HG03442 (cell line): Measurements from ENCODE around the gene CGNL1.

ENCODE experiments used
- ATAC-seq: cut with Tn5 transposase; IDR thresholded peaks from one replicate; pipeline ENCODE4 v1.9.1; 2021; ENCODE audit warnings: mild to moderate bottlenecking, moderate library complexity; ENCODE audit not compliant: unreplicated experiment

Gene CGNL1

DNA sequence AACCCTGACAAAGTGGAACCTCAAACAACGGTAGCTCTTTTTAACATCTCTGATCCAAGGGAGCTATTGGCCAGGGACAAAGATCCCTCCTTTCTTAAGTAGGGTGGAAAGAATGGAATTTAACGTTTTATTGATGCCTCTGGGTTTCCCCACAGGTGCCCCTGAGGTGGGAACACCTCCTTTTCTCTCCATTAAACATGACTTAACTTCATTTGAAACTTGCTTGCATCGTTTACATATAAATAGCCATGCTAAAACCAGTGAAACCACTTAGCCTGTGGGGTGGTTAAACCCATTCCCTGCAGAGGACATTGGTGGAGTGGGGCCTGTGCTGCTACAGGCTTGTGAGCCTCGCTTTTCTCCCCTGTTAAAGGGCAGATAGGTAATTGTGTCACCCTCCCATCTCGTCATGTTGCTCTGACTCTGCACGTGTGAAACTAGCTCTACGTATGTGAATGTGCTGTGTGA is 9.7 kb downstream of the CGNL1 start:
- no peak for ATAC-seq

DNA sequence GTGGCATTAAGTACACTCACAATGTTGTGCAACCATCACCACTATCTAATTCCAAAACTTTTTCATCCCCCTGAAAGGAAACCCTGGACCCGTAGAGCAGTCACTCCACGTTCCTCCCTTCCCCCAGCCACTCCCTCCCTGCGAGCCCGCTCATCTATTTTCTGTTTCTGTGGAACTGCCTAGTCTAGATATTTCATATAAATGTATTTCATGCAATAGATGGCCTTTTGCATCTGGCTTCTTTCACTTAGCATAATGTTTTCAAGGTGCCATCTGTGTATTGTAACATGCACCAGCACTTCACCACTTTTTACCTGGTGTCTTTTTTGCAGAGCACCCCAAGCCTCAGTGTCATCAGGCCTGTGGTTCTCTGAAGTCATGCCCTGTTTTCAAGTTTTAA is 10.7 kb downstream of the CGNL1 start:
- ATAC-seq: no peak

DNA sequence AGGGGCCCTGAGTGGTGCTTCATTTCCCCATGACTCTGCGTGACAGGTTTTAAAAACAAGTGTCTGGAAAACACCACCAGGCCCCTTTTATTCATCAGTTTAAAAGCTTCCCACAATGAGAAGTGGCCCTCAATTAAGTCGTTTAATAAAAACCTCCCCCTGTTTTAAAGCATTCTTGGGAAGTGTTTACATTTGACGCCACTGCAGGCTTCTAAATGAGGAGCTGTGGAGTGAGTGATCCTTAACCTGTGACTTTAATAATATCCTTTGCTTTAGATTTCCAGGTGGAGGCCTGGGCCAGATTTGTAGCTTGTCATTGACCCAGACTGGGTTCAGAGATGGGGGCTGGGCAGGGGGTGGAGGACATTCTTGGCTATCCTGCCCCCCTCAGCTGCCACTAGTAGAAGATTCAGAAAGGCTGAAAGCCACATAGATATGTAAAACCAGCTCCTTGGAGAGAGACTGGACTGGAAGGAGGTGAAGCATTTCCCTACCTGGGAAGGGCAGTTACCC is 11.3 kb downstream of the CGNL1 start:
- ATAC-seq: no peak

DNA sequence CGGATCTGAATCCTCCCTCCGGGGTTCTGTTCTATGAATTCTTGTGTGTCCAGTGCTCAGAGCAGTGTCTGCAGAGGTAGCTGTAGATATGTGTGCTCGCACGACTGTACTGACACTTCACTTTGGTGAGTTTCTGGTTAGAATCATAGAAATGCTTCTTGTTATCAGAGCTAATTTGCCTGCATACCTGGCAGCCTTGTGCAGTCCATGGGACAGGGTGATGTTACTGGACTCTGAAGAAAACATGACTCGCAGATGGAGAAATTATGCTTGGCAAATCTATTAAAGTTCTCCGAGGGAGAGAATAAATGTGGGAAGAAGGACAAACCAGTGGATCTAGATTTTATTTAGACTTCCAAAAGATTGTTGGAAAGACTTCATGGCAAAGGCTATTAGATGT is 12.2 kb downstream of the CGNL1 start:
- ATAC-seq: no peak

DNA sequence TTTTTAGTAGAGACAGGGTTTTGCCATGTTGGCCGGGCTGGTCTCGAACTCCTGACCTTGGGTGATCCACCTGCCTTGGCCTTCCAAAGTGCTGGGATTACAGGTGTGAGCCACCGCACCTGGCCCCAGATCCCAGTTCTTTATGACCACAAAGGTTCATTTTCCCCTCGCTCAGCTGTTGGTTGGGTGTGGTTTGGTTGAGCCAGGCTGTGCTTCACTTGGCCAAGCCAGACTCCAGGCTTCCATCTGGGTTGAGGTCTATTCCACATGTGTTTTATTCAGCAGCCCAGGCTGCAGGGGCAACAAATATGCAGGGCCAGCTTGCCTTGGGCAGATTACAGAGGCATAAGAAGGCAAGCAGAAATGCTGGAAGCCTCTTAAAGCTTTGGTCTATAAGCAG is 13.7 kb downstream of the CGNL1 start:
- no peak for ATAC-seq

DNA sequence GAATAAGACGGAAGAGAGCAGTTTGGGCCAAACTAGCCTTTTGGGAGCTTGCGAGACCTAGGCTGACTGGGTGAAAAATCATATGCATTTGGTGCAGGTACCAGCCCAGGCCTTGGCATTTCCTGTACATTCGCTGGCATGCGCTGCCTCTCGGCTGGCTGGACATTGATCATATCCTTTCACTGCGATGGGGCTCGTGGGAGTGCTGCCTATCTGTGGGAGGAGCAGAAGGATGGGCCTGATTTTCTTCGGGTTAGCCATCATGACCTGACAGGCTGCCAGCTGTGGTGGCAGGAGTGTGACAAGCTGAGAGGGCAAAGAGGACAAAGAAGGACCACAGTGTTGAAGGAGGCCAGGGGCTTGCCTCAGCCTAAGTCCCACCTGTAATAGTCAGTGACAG is 14.3 kb downstream of the CGNL1 start:
- ATAC-seq: no peak

DNA sequence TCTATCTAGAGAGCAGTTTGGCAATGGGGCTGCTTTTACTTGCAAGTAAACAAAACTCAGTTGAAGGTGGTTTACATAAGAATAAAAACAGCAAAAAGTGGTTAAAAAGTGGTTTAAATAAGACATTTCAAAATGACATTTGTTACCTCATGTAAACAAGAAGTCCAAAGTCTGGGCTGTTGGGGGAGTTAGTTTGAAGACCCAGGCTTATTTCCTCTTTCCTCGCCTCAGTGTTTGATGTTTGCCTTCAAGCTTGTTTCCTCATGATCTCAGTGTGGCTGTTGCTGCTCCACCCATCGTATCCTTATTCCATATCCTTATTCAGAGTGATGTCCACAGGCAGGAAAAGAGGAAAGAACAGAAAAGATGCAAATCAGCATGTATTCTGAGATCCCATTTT is 15.2 kb downstream of the CGNL1 start:
- no peak for ATAC-seq

DNA sequence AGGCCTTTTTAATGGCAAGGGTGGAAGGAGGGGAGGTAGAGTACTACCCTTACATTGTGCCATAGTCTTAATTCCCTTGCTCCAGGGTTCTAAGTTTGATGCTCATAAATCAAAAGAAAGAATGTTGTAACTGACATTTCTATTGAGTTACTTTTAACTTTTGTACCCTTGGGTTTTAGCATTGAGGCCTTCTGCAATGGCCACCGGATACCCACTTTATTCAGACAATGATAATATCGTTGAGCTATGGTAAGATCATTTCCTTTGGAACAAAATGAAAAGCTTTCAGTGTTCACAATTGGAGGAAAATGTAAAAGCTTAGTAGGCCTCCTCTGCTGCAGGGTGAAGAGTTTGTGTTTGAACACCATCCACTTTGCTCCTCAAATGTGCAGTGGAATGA is 16.8 kb downstream of the CGNL1 start:
- ATAC-seq: no peak

DNA sequence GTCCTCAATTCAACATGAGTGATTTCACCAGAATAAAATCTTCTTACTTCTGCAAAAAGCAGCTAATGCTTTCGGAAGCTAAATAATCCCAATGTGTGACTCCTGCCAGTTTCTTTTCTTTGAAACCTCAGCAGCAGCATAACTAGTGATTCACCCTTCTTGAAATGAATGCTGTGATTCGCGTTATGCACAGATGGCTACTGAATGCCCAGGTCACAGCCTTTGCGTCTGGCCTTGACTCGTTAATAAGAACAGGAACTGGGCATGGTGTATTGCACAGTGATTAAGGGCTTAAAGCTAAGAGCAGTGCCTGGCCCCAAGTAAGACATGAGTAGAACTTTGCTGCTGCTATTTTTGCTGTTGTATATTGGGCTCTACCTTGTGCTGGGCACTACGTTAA is 19.0 kb downstream of the CGNL1 start:
- no peak for ATAC-seq

DNA sequence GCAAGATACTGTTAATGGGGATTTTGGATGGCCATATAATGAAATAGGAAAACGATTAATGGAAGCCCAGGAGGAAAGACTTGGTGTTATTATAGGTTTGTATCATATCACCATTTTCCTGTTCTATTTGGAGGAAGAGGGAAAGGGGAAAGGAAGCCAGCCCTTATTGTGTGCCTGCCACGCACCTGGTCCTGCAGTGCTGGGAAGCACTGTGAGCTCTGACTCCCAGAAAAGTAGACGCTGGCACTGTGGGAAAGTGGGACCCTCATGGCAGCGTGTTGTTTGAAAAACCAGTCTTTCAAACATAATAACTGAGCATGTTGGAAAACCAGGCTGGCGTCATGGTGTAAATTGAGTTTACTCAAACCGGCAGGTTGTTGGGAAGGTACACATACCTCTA is 22.0 kb downstream of the CGNL1 start:
- ATAC-seq: no peak

DNA sequence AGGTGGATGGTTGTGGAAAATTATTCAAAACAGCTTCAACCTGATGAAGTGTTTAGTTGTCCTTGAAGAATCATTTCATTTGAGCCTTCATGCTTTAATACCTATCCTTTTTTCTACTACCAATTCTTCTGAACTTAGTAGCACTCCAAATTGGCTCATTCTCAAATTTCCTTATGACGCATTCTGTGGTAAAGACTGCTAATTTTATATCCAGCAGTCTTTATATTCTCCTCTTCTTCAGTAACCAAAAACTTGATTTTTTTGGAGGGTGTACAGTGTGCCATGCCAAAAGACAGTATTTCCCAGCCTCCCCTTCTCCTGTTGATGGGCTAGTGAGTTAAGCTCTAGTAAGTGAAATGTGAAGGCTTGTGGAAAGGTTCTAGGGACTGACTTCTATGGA is 25.2 kb downstream of the CGNL1 start:
- no peak for ATAC-seq

DNA sequence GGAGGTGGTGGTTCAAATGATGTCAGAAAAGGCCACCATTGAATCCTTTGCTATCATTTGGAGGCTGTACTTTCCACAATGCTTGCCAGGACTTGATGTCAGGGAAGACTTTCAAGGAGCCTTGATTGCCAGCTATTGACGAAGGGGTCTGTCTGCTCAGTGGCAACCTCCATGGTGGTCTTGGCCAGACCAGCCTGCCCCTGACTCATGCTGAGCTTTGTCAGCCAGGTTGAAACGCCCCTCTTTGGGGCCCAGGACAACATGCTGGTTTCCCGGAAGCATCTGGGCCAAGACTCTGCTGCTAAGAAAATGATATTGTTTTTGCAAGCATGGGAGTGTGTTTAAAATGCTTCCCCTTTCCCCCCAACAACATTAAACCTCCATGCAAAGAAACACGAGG is 26.7 kb downstream of the CGNL1 start:
- ATAC-seq: no peak

DNA sequence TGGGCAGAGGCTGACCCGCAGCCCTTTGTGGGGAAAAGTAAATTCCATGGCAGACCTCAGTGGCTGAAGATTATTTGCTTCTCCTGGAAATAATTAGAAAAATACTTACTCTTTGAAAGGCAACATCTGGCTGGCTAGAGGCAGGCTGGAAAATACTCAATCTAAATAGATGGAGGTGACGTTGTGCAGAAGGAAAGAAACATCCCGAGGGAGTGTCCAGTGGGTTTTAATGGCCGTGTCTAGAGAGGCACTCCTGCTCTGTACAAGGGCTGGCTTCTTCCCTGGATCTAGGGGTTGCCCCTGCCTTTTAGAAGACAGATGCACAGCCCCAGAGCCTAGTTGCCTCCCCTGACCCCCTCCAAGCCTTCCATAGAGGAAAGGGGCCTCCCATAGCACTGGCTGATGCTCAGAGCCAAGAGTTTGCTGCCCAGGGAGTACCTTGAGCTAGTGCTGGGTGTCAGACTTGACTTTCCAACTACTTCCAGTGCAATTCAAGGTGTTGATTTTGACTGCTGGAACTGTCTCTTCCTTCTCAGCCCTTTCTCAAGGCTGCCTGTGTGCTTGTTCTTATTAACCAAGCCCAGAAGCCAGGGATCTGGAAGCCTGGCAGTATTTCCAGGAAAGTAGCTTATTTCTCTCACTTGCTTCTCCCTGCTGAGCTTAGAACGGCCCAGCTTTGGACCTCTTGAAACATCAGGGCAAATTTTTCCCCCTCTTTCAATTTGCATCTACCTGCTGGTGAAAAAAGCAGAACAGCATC is 27.4 kb downstream of the CGNL1 start:
- no peak for ATAC-seq

DNA sequence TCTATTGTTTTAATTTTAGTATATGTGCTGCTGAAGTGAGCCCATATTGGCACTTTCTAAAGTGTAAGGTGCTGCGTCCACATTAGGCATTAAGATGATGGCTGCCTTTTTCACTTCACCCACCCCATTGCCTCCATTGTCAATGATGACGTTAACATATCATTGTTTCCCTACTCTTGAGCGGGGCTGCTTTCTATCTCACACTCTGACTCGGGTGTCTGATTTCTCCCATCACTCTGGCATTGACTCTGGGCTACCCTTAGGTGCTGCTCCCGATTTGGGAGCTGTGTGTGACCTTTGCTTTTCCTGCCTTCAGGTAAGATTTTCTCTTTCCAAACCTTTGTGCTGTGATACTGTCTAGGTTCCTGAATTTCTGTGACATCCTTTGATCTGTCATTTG is 28.8 kb downstream of the CGNL1 start:
- no peak for ATAC-seq

DNA sequence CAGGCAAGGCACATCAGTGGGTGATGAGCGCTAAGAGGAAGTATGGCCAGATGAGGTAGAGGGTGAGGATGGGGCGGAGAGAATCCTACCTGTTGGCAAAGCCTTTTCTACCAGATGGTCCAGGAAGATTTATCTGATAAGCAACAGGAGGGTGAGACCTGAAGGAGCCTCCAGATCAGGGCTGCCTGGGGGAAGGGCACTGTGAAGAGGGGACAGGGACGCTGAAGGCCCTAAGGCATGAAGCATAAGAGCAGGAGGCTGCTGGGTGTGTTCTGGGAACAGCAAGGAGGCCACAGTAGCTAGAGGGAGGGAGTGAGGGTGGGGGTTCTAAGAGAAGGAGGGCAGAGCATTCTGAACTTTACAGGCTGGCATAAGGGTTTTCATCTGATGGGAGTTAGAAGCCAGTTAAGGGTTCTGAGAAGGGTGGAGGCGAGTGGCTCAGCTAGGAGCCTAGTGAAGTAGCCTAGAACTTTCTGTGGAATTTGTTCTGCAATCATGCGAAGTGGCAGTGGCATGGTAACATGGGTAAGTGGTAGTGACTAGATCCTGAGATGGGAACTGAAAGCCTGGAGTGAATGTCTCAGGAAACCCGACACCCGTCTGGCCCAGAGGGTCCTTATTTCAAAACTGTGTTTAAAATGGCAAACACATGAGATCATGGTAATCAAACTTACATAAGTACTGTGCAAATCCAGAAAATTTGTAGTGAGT is 29.9 kb downstream of the CGNL1 start:
- no peak for ATAC-seq

DNA sequence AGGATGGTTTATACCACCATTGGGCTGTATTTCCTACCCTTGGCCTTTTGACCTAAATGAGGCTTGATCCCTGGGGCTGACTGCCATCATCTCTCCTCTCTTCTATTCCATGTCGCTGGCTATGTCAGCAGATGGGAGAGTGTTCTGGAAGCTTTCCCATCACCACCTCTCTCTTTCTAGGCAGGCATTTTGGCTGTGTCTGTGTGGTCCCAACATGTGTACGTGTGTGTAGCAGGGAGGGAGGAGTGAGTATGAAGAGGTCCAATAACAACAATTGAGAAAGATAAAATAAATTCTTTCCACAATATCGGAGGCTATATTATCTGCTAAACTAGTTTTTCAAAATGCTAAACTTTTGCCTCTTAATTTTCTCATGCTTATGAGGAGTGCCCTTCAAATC is 34.1 kb downstream of the CGNL1 start:
- ATAC-seq: no peak

DNA sequence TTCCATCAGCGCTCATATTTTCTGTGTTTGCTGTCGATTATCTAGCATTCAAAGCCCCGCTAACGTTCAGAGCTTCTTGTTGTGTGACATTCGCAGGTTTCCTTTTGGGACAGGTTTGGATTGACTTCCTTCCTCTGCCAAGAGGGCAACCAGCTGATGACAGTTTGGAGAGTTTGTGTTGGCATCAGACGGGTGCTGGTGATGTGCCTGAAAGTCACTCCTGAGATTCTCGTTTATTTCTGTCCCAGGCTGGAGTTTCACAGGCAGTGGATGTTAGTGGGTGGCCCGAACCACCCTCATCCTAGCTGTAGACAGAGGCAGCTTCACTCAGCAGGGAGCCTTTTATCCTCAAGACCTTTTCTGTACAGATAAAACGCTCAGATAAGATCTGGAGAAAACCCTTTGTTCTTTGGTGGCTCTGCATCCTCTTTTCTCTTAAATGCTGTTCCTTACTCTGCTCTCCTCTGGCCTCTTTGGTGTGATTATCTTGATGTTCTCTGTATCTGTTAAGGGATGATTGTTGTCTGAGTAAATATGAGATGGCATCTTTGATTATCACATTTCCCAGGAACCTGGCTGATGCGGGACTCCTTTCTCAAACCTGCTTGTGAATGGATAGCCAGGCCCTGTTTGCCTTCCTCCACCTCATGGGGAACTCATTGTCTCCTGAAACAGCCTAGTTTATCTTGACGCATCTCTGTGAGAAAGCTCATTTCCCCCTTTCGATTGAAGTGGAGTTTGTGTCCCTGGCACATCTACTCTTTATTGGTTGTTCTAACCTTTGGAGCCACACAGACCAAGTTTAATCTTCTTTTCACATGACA is 35.9 kb downstream of the CGNL1 start:
- no peak for ATAC-seq

DNA sequence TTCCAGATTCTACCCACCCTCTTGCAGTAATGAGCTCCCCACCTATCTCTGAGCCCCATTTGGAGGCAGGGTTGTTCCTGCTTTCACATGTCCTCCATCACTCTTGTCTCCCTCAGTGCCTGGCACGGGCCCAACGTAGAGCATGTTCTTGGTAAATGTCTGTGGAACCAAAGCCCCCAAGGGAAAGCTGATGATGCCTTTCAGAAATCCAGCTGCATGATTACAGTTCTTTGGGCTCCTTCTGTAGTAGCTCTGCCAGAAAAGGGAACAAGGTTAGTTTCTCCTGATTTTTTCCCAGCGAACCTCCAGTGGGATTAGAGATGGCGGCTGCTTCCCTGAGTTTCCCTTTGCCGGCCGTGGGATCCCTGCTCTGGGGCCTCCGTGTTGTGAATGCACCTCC is 39.3 kb downstream of the CGNL1 start:
- ATAC-seq: no peak

DNA sequence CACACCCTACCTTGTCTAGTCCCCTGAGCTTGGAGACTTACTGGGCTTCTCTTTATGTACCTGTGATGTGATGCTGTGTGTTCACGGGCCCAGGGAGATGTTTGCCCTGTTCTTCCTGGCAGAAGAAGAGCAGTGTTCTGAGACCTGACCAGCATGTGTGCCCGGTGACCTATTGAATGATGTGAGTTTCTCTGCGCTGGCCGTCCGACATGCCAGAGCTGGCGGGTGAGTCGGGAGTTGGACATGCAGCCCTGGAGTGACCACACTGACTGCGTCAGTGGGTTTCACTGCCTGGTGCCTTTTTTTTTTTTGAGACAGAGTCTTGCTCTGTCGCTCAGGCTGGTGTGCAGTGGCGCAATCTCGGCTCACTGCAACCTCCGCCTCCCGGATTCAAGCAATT is 42.3 kb downstream of the CGNL1 start:
- no peak for ATAC-seq

DNA sequence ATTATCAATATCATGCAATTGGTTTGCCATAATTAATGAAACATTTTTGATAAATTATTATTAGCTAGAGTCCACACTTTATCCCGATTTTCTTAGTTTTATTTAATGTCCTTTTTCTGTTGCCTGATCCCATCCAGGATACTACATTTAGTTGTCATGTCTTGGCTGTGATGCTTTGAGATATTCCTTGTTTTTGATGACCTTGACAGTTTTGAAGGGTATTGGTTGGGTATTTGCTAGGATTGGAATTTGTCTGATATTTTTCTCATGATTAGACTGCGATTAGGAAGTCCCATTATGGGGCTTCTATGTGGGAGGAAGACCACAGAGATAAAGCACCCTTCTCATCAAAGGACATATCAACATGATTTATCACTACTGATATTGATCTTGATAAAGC is 43.0 kb downstream of the CGNL1 start:
- ATAC-seq: no peak

DNA sequence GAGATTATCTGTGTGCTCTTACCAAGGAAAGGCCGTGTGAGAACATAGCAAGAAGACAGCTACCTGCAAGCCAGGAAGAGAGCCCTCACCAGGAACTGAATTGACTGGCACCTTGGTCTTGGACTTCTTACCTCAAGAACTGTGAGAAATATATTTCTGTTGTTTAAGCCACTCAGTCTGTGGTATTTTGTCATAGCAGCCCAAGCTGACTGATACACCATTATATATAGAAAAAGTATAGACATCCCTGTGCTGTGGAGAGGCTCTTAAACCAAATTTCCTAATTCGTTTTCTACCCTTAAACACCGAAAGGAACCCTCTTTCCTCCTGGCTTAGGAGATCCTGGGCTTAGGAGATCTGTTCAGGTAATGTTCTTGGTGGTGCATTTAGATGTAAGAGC is 44.8 kb downstream of the CGNL1 start:
- no peak for ATAC-seq

DNA sequence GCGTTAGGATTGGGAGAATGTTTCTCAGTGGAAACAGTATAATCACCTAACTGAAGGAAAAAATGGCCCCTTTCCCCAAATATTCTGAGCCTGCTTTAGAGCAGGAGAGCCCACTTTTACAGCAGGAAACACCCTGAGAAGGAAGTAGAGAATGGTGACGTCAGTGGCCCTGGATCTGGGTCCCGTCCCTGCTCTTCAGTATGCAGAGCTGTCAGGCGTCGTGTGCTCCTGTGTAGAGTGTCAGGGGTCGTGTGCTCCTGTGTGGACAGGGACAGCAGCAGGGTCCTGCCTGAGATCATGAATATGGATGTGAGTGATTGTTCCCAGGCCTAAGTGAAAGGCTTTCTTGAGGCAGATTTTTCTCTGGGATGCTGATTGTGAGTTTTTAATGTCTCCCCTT is 45.2 kb downstream of the CGNL1 start:
- ATAC-seq: no peak
